ENCODE data around the gene MBP.

The MBP gene

GRCh38 chr18:77170890-77171410, 38.4 kb upstream of the MBP start:
- no peak overlapping the region for H3K4me3 ChIP-seq (ENCODE audit: low read depth, low read length)
- no peak for TF ChIP-seq CTCF (IDR thresholded peaks at IDR 0.05; ENCODE audit: insufficient read depth, low read length, missing control alignments)
- ChIA-PET CTCF (no interaction called here), POLR2A (no interaction called here)
- DNase-seq (ENCODE audit: low read depth, low spot score): no peak

GRCh38 chr18:77168811-77169311, 36.3 kb upstream of the MBP start:
- CTCF ChIA-PET: no interaction called here
- no peak for DNase-seq (ENCODE audit: low read depth, low spot score)

GRCh38 chr18:77167251-77167650, 34.7 kb upstream of the MBP start:
- no peak overlapping the region for H3K4me3 ChIP-seq (ENCODE audit: low read depth, low read length)
- POLR2A ChIA-PET: no interaction called here
- no peak for DNase-seq (ENCODE audit: low read depth, low spot score)
- no peak for TF ChIP-seq CTCF (IDR thresholded peaks at IDR 0.05; ENCODE audit: insufficient read depth, low read length, missing control alignments)
- CTCF ChIA-PET: interaction anchor here (1.5 kb wide), 1 partner anchor 19 kb away, joined by 3 read pairs; no protein-coding TSS in a partner anchor

More at GRCh38 chr18:77168811-77169311, 36.3 kb upstream of the MBP start:
- POLR2A ChIA-PET: no interaction called here
- no peak for TF ChIP-seq CTCF (IDR thresholded peaks at IDR 0.05; ENCODE audit: insufficient read depth, low read length, missing control alignments)
- no peak overlapping the region for H3K4me3 ChIP-seq (ENCODE audit: low read depth, low read length)

GRCh38 chr18:77166523-77166922, 33.9 kb upstream of the MBP start:
- no peak for TF ChIP-seq CTCF (IDR thresholded peaks at IDR 0.05; ENCODE audit: insufficient read depth, low read length, missing control alignments)
- no peak for DNase-seq (ENCODE audit: low read depth, low spot score)
- ChIA-PET POLR2A (no interaction called here), CTCF (interaction anchor here (1.3 kb wide), 1 partner anchor 167 kb away, joined by 3 read pairs; no protein-coding TSS in a partner anchor)
- H3K4me3 ChIP-seq (ENCODE audit: low read depth, low read length): no peak overlapping the region

GRCh38 chr18:77165503-77166188, 33.1 kb upstream of the MBP start:
- H3K4me3 ChIP-seq (ENCODE audit: low read depth, low read length): no peak overlapping the region
- ChIA-PET CTCF (interaction anchor here (1.3 kb wide), 1 partner anchor 166 kb away, joined by 3 read pairs; no protein-coding TSS in a partner anchor), POLR2A (no interaction called here)
- TF ChIP-seq CTCF (IDR thresholded peaks at IDR 0.05; ENCODE audit: insufficient read depth, low read length, missing control alignments): no peak
- DNase-seq (ENCODE audit: low read depth, low spot score): no peak

GRCh38 chr18:77164763-77165485, 32.3 kb upstream of the MBP start:
- no peak for TF ChIP-seq CTCF (IDR thresholded peaks at IDR 0.05; ENCODE audit: insufficient read depth, low read length, missing control alignments)
- DNase-seq (ENCODE audit: low read depth, low spot score): no peak
- ChIA-PET POLR2A (no interaction called here), CTCF (interaction anchor here (1.3 kb wide), 1 partner anchor 165 kb away, joined by 3 read pairs; no protein-coding TSS in a partner anchor)
- no peak overlapping the region for H3K4me3 ChIP-seq (ENCODE audit: low read depth, low read length)

Data from AG04449 (cell line).